GM12878 (cell line): ENCODE results near the gene FAM78A.

ENCODE experiments used
- CBX5 ChIP-seq: sonication (generic); IDR thresholded peaks from 2 replicates; pipeline ENCODE4 v1.6.1; 2016; ENCODE audit warnings: low read depth, moderate library complexity, mild to moderate bottlenecking, inconsistent platforms
- CEBPZ ChIP-seq: fragments of 150-350 bp; IDR thresholded peaks from 2 replicates; pipeline ENCODE4 v1.6.1; 2016; ENCODE audit warnings: low read depth, low read length
- CTCF ChIP-seq, 3 experiments: IDR thresholded peaks in 2 of 3; conservative IDR thresholded peaks in 1 of 3; 2 replicates each; pipeline ENCODE4 v1.5.1; 2011; ENCODE audit warnings: low read depth in 3 of 3, low read length in 3 of 3, mild to moderate bottlenecking in 3 of 3, control low read depth in 2 of 3, moderate library complexity in 2 of 3, inconsistent platforms in 1 of 3, mixed read lengths in 1 of 3; ENCODE audit not compliant: control insufficient read depth in 2 of 3, insufficient read depth in 1 of 3; ENCODE audit errors: extremely low read depth in 1 of 3
- DPF2 ChIP-seq: fragments of 450-650 bp; IDR thresholded peaks from 2 replicates; pipeline ENCODE4 v1.6.1; 2017; ENCODE audit warnings: mild to moderate bottlenecking
- ESRRA ChIP-seq: IDR thresholded peaks from 2 replicates; pipeline ENCODE4 v1.6.1; 2012; ENCODE audit warnings: mild to moderate bottlenecking, low read length, improper control_type of control experiment
- EZH2 ChIP-seq: IDR thresholded peaks from 2 replicates; pipeline ENCODE4 v1.6.1; 2012; ENCODE audit warnings: low read depth, mild to moderate bottlenecking, control low read depth, inconsistent platforms, low read length, borderline replicate concordance; ENCODE audit not compliant: control insufficient read depth
- IKZF1 ChIP-seq: fragments of 450-650 bp; conservative IDR thresholded peaks from 2 replicates; pipeline ENCODE4 v1.6.1; 2017; ENCODE audit warnings: antibody characterized with exemption, mild to moderate bottlenecking
- JUND ChIP-seq: IDR thresholded peaks from 2 replicates; pipeline ENCODE4 v1.6.1; 2012; ENCODE audit warnings: low read depth, mild to moderate bottlenecking, low read length, improper control_type of control experiment, moderate library complexity
- MTA3 ChIP-seq: IDR thresholded peaks from 2 replicates; pipeline ENCODE4 v1.6.1; 2012; ENCODE audit warnings: low read length, inconsistent platforms, borderline replicate concordance
- MYC ChIP-seq: IDR thresholded peaks from 2 replicates; pipeline ENCODE4 v1.6.1; 2011; ENCODE audit warnings: mild to moderate bottlenecking, low read length, moderate library complexity, inconsistent platforms; ENCODE audit not compliant: insufficient read depth, insufficient replicate concordance, insufficient read length, severe bottlenecking
- POLR2A ChIP-seq: IDR thresholded peaks from 2 replicates; pipeline ENCODE4 v1.6.1; 2011; ENCODE audit warnings: low read depth, mild to moderate bottlenecking, low read length
- SUZ12 ChIP-seq: fragments of 200-600 bp; sonication (generic); IDR thresholded peaks from one replicate; pipeline ENCODE4 v1.6.1; 2018; ENCODE audit warnings: antibody characterized with exemption, mild to moderate bottlenecking; ENCODE audit not compliant: unreplicated experiment
- ZZZ3 ChIP-seq: IDR thresholded peaks from 2 replicates; pipeline ENCODE4 v1.6.1; 2011; ENCODE audit warnings: low read depth; ENCODE audit not compliant: control insufficient read depth, insufficient read length

- TF ChIP-seq MTA3: no peak
- no peak for TF ChIP-seq ESRRA
- no peak for TF ChIP-seq POLR2A
- no peak for TF ChIP-seq CTCF (IDR thresholded peaks at IDR 0.05 in 2 of 3, conservative IDR thresholded peaks at IDR 0.05 in 1 of 3; ENCODE audit: control insufficient read depth in 2 of 3, extremely low read depth in 1 of 3, insufficient read depth in 1 of 3, low read depth in 3 of 3, low read length in 3 of 3)
- no peak for TF ChIP-seq SUZ12
- no peak for TF ChIP-seq JUND
- TF ChIP-seq EZH2: no peak
- TF ChIP-seq DPF2: no peak
- no peak for TF ChIP-seq ZZZ3
- TF ChIP-seq CBX5: no peak
- TF ChIP-seq IKZF1: no peak
- no peak for TF ChIP-seq MYC
- TF ChIP-seq CEBPZ: no peak
Measured at GRCh38 chr9:131218370-131218769, 57.9 kb downstream of the FAM78A start.
